Measurements from ENCODE around the gene NEU3. TPM values are rescaled to one million over a fixed set of nuclear protein-coding genes. Genes with fewer than 3 reads are reported as not detected.

The NEU3 gene
- total RNA-seq, 4 donors from 2014 or later: 10.9 to 50.0 (median 13.3) TPM

DNA sequence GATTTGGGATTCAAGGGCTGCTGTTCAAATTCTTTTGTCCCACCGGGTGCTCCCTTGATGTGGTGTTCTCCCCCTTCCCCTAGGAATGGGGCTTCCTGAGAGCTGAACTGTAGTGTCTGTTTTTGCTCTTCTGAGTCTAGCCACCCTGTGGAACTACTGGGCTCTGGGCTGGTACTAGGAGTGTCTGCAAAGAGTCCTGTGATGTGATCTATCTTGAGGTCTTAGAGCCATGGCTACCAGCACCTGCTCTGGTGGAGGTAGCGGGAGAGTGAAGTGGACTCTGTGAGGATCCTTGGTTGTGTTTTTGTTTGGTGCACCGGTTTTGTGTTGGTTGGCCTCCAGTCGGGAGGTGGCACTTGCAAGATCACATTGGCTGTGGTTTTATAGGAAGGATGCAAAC, 61.8 kb downstream of the NEU3 start:
- no peaks in the 10 kb centered on the region for H3K36me3 ChIP-seq
- H3K9me3 ChIP-seq: peaks cover 0 to 3% of the 10 kb centered on the region in 2 donors
- H3K4me3 ChIP-seq: no peak overlapping the region
- intact Hi-C loops (cut with DNase I; ENCODE audit: low total_unique reads): no loop called here
- DNase-seq: no peak
- H3K27ac ChIP-seq: no peak overlapping the region
- H3K4me1 ChIP-seq: no peaks in the 10 kb centered on the region
- no peaks in the 10 kb centered on the region for H3K27me3 ChIP-seq
- TF ChIP-seq POLR2A (IDR thresholded peaks at IDR 0.05): no peak
- TF ChIP-seq, protein P1, sequence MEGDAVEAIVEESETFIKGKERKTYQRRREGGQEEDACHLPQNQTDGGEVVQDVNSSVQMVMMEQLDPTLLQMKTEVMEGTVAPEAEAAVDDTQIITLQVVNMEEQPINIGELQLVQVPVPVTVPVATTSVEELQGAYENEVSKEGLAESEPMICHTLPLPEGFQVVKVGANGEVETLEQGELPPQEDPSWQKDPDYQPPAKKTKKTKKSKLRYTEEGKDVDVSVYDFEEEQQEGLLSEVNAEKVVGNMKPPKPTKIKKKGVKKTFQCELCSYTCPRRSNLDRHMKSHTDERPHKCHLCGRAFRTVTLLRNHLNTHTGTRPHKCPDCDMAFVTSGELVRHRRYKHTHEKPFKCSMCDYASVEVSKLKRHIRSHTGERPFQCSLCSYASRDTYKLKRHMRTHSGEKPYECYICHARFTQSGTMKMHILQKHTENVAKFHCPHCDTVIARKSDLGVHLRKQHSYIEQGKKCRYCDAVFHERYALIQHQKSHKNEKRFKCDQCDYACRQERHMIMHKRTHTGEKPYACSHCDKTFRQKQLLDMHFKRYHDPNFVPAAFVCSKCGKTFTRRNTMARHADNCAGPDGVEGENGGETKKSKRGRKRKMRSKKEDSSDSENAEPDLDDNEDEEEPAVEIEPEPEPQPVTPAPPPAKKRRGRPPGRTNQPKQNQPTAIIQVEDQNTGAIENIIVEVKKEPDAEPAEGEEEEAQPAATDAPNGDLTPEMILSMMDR (IDR thresholded peaks at IDR 0.05): no peak

- TF ChIP-seq, protein P1 (IDR thresholded peaks at IDR 0.05): no peak
- no peak for TF ChIP-seq POLR2A (IDR thresholded peaks at IDR 0.05)
- H3K9me3 ChIP-seq: peaks cover 0 to 3% of the 10 kb centered on the region in 2 donors
- no peaks in the 10 kb centered on the region for H3K27me3 ChIP-seq
- H3K4me3 ChIP-seq: no peak overlapping the region
- H3K36me3 ChIP-seq: no peaks in the 10 kb centered on the region
- intact Hi-C loops (cut with DNase I; ENCODE audit: low total_unique reads): no loop called here
- H3K27ac ChIP-seq: no peak overlapping the region
- no peaks in the 10 kb centered on the region for H3K4me1 ChIP-seq
- DNase-seq: no peak
Observed at GRCh38 chr11:75051043-75051442, 62.3 kb downstream of the NEU3 start.

DNA sequence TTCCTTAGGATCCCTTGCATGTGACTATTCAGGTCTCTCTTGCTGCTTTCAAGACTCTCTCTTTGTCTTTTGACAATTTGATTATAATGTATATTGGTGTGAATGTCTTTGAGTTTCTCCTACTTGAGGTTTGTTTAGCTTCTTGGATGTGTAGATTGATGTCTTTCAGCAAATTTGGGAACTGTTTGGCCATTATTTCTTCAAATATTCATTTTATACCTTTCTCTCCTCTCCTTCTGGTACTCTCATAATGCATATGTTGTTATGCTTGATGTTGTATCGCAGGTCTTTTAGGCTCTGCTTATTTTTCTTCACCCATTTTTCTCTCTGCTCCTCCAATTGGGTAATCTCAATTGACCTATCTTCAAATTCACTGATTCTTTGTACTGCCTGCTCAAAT, 63.7 kb downstream of the NEU3 start:
- Histone ChIP-seq H3K36me3 (no peaks in the 10 kb centered on the region), H3K9me3 (peaks cover 0 to 3% of the 10 kb centered on the region in 2 donors), H3K4me1 (no peaks in the 10 kb centered on the region), H3K27me3 (no peaks in the 10 kb centered on the region), H3K27ac (no peak overlapping the region), H3K4me3 (no peak overlapping the region)
- intact Hi-C loops (cut with DNase I; ENCODE audit: low total_unique reads): no loop called here
- no peak for DNase-seq
- TF ChIP-seq, protein P1 (IDR thresholded peaks at IDR 0.05): no peak
- TF ChIP-seq POLR2A (IDR thresholded peaks at IDR 0.05): no peak

DNA sequence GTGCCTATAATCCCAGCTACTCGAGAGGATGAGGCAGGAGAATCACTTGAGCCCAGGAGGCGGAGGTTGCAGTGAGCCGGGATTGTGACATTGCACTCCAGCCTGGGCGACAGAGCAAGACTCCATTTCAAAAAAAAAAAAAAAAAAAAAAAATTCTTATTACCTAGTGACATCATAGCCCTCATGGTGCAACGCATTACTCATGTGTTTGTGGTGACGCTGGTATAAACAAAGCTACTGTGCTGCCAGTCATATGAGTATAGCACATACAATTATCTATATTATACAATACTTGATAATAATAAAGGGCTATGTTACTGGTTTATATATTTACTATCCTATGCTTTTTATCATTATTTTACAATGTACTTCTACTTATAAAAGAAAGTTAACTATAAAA, 66.8 kb downstream of the NEU3 start:
- TF ChIP-seq POLR2A (IDR thresholded peaks at IDR 0.05): no peak
- Histone ChIP-seq H3K4me3 (no peak overlapping the region), H3K27ac (no peak overlapping the region), H3K36me3 (no peaks in the 10 kb centered on the region), H3K9me3 (peaks cover 0 to 3% of the 10 kb centered on the region in 2 donors), H3K27me3 (no peaks in the 10 kb centered on the region), H3K4me1 (no peaks in the 10 kb centered on the region)
- intact Hi-C loops (cut with DNase I; ENCODE audit: low total_unique reads): no loop called here
- no peak for DNase-seq

DNA sequence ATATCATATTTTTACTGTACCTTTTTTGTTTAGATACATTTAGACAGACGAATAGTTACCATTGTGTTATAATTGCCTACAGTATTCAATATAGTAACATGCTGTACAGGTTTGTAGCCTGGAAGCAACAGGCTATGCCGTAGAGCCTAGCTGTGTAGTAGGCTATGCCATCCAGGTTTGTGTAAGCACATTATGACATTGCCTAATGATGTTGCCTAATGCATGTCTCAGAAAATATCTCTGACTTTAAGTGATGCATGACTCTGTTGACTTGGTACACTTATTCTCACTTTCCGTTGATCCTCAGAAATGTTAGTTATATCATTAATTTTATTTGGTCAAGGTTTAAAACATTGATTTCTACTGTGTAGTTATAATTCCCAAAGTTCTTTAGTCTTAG, 68.1 kb downstream of the NEU3 start:
- no peak for DNase-seq
- Histone ChIP-seq H3K4me1 (no peaks in the 10 kb centered on the region), H3K36me3 (no peaks in the 10 kb centered on the region), H3K27me3 (no peaks in the 10 kb centered on the region), H3K4me3 (no peak overlapping the region), H3K27ac (no peak overlapping the region), H3K9me3 (peaks cover 0 to 3% of the 10 kb centered on the region in 2 donors)
- no peak for TF ChIP-seq POLR2A (IDR thresholded peaks at IDR 0.05)
- TF ChIP-seq, protein P1 (IDR thresholded peaks at IDR 0.05): no peak
- intact Hi-C loops (cut with DNase I; ENCODE audit: low total_unique reads): no loop called here

- no peak for TF ChIP-seq POLR2A (IDR thresholded peaks at IDR 0.05)
- TF ChIP-seq, protein P1 (IDR thresholded peaks at IDR 0.05): no peak
Observed at GRCh38 chr11:75059299-75059698, 70.6 kb downstream of the NEU3 start.

More at GRCh38 chr11:75059299-75059698, 70.6 kb downstream of the NEU3 start:
- Histone ChIP-seq H3K36me3 (no peaks in the 10 kb centered on the region), H3K4me3 (no peak overlapping the region), H3K27ac (no peak overlapping the region), H3K27me3 (no peaks in the 10 kb centered on the region), H3K9me3 (no peaks in the 10 kb centered on the region), H3K4me1 (no peaks in the 10 kb centered on the region)
- DNase-seq: no peak
- intact Hi-C loops (cut with DNase I; ENCODE audit: low total_unique reads): no loop called here
